ENCODE results near the gene TSPAN11.

The TSPAN11 gene

GRCh38 chr12:30979371-30980259 lies 53.1 kb downstream of the TSPAN11 start:
- no peak for DNase-seq (ENCODE audit: low read depth in 2 of 2)

- no peak for DNase-seq (ENCODE audit: low read depth in 2 of 2)
These were observed 54.6 kb downstream of the TSPAN11 start for GRCh38 chr12:30980955-30981662.

GRCh38 chr12:30982413-30982812 lies 55.9 kb downstream of the TSPAN11 start:
- DNase-seq (ENCODE audit: low read depth in 2 of 2) = no peak

- DNase-seq (ENCODE audit: low read depth in 2 of 2) = no peak
These were observed 59.4 kb downstream of the TSPAN11 start for GRCh38 chr12:30985814-30986452.

- no peak for DNase-seq (ENCODE audit: low read depth in 2 of 2)
These were observed 61.5 kb downstream of the TSPAN11 start for GRCh38 chr12:30988086-30988485.

- DNase-seq (ENCODE audit: low read depth in 2 of 2) = no peak
These were observed 62.2 kb downstream of the TSPAN11 start for GRCh38 chr12:30988646-30989286.

GRCh38 chr12:30989754-30990153 lies 63.2 kb downstream of the TSPAN11 start:
- no peak for DNase-seq (ENCODE audit: low read depth in 2 of 2)

- no peak for DNase-seq (ENCODE audit: low read depth in 2 of 2)
These were observed 63.8 kb downstream of the TSPAN11 start for GRCh38 chr12:30990316-30990715.

GRCh38 chr12:30990776-30991175 lies 64.2 kb downstream of the TSPAN11 start:
- DNase-seq (ENCODE audit: low read depth in 2 of 2) = no peak

- DNase-seq (ENCODE audit: low read depth in 2 of 2) = no peak
These were observed 64.9 kb downstream of the TSPAN11 start for GRCh38 chr12:30991466-30991865.

GRCh38 chr12:30992381-30992780 lies 65.8 kb downstream of the TSPAN11 start:
- no peak for DNase-seq (ENCODE audit: low read depth in 2 of 2)

GRCh38 chr12:30993766-30994165 lies 67.2 kb downstream of the TSPAN11 start:
- no peak for DNase-seq (ENCODE audit: low read depth in 2 of 2)

- no peak for DNase-seq (ENCODE audit: low read depth in 2 of 2)
These were observed 67.7 kb downstream of the TSPAN11 start for GRCh38 chr12:30994274-30994673.

GRCh38 chr12:30996255-30996654 lies 69.7 kb downstream of the TSPAN11 start:
- DNase-seq (ENCODE audit: low read depth in 2 of 2) = no peak

- no peak for DNase-seq (ENCODE audit: low read depth in 2 of 2)
These were observed 70.2 kb downstream of the TSPAN11 start for GRCh38 chr12:30996752-30997151.

- no peak for DNase-seq (ENCODE audit: low read depth in 2 of 2)
These were observed 71.3 kb downstream of the TSPAN11 start for GRCh38 chr12:30997685-30998440.

- DNase-seq (ENCODE audit: low read depth in 2 of 2) = no peak
These were observed 72.5 kb downstream of the TSPAN11 start for GRCh38 chr12:30999011-30999410.

- no peak for DNase-seq (ENCODE audit: low read depth in 2 of 2)
These were observed 73.2 kb downstream of the TSPAN11 start for GRCh38 chr12:30999723-31000122.

- DNase-seq (ENCODE audit: low read depth in 2 of 2) = no peak
These were observed 74.2 kb downstream of the TSPAN11 start for GRCh38 chr12:31000751-31001150.

- no peak for DNase-seq (ENCODE audit: low read depth in 2 of 2)
These were observed 75.2 kb downstream of the TSPAN11 start for GRCh38 chr12:31001581-31002360.

- no peak for DNase-seq (ENCODE audit: low read depth in 2 of 2)
These were observed 75.8 kb downstream of the TSPAN11 start for GRCh38 chr12:31002361-31002725.

Data from activated CD4-positive, alpha-beta T cell treated with anti-CD3 and anti-CD28 coated beads for 24 hours (primary cell).